ENCODE measurements around the gene COX6B2. TPM values are rescaled to one million over a fixed set of nuclear protein-coding genes. Genes with fewer than 3 reads are reported as not detected.

COX6B2 gene
- total and polyA plus RNA-seq, 2 of the 13 experiments (the other 11 are each of a cell fraction or from before 2014, with no cell fraction given), result 0.21 TPM; not detected in 1

GRCh38 chr19:55333870-55334269 is 20.6 kb downstream of the COX6B2 start (continued):
- TF ChIP-seq DMTF1 (CRISPR knock-in tag; IDR thresholded peaks at IDR 0.05) (no peak), GTF3A (CRISPR knock-in tag; conservative IDR thresholded peaks at IDR 0.05) (no peak), ZNF570 (CRISPR knock-in tag; IDR thresholded peaks at IDR 0.05; ENCODE audit: borderline replicate concordance) (no peak), ZNF276 (CRISPR knock-in tag; IDR thresholded peaks at IDR 0.05; ENCODE audit: low read depth) (no peak), TRIM24 (CRISPR knock-in tag; IDR thresholded peaks at IDR 0.05) (no peak), ZFAT (CRISPR knock-in tag; conservative IDR thresholded peaks at IDR 0.05) (no peak), PLSCR1 (CRISPR knock-in tag; IDR thresholded peaks at IDR 0.05; ENCODE audit: borderline replicate concordance) (no peak), ZNF552 (CRISPR knock-in tag; IDR thresholded peaks at IDR 0.05; ENCODE audit: borderline replicate concordance) (no peak), IRF9 (CRISPR knock-in tag; IDR thresholded peaks at IDR 0.05; ENCODE audit: borderline replicate concordance) (no peak), ZBTB33 (CRISPR knock-in tag; IDR thresholded peaks at IDR 0.05) (peak; percentile 39; the same call in 1 of the 2 replicates), ZNF891 (CRISPR knock-in tag; IDR thresholded peaks at IDR 0.05) (no peak), ZNF546 (CRISPR knock-in tag; conservative IDR thresholded peaks at IDR 0.05) (no peak), ZNF746 (CRISPR knock-in tag; IDR thresholded peaks at IDR 0.05) (no peak), ZSCAN29 (CRISPR knock-in tag; conservative IDR thresholded peaks at IDR 0.05) (0 out of 2 replicates have a peak, but pooled peaks have one; percentile 32), ZNF253 (CRISPR knock-in tag; IDR thresholded peaks at IDR 0.05; ENCODE audit: borderline replicate concordance) (no peak), MXD4 (CRISPR knock-in tag; IDR thresholded peaks at IDR 0.05) (peak; percentile 55; the same call in 1 of the 2 replicates), CREBL2 (CRISPR knock-in tag; IDR thresholded peaks at IDR 0.05; ENCODE audit: borderline replicate concordance) (no peak), HOMEZ (CRISPR knock-in tag; IDR thresholded peaks at IDR 0.05; ENCODE audit: low read depth) (peak; percentile 22; the same call in 1 of the 2 replicates), HOXA7 (CRISPR knock-in tag; IDR thresholded peaks at IDR 0.05) (no peak), ZBTB20 (CRISPR knock-in tag; IDR thresholded peaks at IDR 0.05; ENCODE audit: borderline replicate concordance, low read depth) (peak; percentile 32; the same call in 1 of the 2 replicates)

Measured in HepG2 (cell line).